GM12864 (cell line): Measurements from ENCODE around the gene PHEX.
A peak's percentile ranks its signal among the peaks of the same experiment; 100 is the strongest.

ENCODE experiments used
- DNase-seq: peaks from one replicate; pipeline ENCODE4 v3.0.0-alpha.2; 2011; ENCODE audit warnings: low read depth
- H3K4me3 ChIP-seq: 2 replicates; pipeline ENCODE4 v1.5.1; 2011; ENCODE audit warnings: mild to moderate bottlenecking, low read depth, low read length, control low read depth
- TF ChIP-seq, protein P1 (sequence below): IDR thresholded peaks from 2 replicates; pipeline ENCODE4 v1.5.1; 2011; ENCODE audit warnings: low read depth, mild to moderate bottlenecking, moderate library complexity, low read length, control low read depth, inconsistent platforms; ENCODE audit errors: missing control alignments

Gene PHEX

DNA sequence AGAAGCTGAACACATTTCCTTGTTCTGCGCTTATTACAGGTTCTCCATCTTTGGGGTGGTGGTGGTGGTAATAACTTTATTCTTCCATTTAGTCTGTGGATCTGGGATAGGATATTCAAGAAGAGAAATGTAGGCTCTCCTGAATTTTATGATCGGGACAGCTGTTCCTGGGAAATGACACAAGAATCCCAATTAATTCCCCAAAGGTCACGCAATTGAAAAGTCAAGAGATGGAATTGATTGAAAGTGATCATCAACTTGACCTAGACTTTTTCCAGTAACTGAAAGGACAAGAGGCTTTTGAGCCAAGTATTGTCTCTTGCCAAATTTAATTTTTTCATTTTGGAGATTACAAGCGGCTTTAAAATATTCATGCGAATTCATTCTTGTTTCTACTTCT, 141.8 kb downstream of the PHEX start:
- DNase-seq = no peak
- TF ChIP-seq, protein P1, sequence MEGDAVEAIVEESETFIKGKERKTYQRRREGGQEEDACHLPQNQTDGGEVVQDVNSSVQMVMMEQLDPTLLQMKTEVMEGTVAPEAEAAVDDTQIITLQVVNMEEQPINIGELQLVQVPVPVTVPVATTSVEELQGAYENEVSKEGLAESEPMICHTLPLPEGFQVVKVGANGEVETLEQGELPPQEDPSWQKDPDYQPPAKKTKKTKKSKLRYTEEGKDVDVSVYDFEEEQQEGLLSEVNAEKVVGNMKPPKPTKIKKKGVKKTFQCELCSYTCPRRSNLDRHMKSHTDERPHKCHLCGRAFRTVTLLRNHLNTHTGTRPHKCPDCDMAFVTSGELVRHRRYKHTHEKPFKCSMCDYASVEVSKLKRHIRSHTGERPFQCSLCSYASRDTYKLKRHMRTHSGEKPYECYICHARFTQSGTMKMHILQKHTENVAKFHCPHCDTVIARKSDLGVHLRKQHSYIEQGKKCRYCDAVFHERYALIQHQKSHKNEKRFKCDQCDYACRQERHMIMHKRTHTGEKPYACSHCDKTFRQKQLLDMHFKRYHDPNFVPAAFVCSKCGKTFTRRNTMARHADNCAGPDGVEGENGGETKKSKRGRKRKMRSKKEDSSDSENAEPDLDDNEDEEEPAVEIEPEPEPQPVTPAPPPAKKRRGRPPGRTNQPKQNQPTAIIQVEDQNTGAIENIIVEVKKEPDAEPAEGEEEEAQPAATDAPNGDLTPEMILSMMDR = no peak
- no peak overlapping the region for H3K4me3 ChIP-seq

- H3K4me3 ChIP-seq = no peak overlapping the region
- DNase-seq = no peak
- TF ChIP-seq, protein P1 = no peak
Observed at GRCh38 chrX:22177950-22178515, 145.9 kb downstream of the PHEX start.

DNA sequence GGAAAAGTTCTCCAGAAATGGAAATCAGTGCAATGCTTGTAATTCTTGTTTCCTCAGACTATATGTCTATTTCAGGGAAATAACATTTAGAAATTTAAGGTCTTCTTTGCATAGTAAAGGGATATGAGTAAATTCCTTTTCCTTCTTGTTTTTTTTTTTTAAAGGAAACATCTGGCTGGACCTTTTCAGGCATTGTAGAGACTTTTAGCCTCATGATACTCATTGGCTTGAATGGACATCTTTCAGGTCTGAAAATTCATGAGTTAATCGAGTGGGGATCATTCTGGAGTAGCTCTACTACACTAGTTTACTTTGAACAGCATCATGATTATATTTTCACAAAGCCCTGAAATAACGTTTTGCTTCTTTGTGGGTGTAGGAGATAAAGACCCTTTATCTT, 152.0 kb downstream of the PHEX start:
- TF ChIP-seq, protein P1 = no peak
- H3K4me3 ChIP-seq = no peak overlapping the region
- no peak for DNase-seq

- no peak overlapping the region for H3K4me3 ChIP-seq
- TF ChIP-seq, protein P1 = no peak
- DNase-seq = no peak
Observed at GRCh38 chrX:22186165-22186564, 154.0 kb downstream of the PHEX start.

DNA sequence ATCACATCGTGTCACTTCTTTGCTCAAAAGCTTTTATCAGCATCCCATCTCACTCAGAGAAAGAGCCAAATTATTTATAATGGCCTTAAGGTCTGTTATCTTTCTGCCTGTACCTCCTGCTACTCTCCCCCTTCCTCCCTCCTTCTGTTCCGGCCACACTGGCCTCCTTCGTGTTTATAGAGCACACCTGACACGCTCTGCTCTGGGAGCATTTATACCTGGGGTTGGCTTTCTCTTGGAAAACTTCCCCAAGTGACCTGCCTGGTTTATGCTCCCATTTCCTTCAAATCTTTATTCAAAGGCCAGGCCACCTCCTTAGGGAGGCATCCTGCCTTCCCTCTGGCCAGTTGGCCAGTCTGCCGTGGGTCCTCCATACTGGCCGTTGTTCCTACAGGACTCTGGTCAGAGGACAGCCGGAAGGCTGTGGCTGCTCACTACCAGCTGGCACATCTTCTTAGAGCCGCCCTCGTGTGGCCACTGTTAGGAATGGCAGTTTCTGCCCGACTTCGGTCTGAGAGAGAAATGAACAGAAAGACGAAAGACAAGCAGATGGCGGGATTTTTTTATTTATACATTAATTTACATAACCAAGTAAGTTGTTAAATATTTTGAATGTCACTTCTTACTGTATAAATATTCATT, 160.4 kb downstream of the PHEX start:
- H3K4me3 ChIP-seq = no peak overlapping the region
- TF ChIP-seq, protein P1 = peak; percentile 65
- DNase-seq = peak; percentile 5

DNA sequence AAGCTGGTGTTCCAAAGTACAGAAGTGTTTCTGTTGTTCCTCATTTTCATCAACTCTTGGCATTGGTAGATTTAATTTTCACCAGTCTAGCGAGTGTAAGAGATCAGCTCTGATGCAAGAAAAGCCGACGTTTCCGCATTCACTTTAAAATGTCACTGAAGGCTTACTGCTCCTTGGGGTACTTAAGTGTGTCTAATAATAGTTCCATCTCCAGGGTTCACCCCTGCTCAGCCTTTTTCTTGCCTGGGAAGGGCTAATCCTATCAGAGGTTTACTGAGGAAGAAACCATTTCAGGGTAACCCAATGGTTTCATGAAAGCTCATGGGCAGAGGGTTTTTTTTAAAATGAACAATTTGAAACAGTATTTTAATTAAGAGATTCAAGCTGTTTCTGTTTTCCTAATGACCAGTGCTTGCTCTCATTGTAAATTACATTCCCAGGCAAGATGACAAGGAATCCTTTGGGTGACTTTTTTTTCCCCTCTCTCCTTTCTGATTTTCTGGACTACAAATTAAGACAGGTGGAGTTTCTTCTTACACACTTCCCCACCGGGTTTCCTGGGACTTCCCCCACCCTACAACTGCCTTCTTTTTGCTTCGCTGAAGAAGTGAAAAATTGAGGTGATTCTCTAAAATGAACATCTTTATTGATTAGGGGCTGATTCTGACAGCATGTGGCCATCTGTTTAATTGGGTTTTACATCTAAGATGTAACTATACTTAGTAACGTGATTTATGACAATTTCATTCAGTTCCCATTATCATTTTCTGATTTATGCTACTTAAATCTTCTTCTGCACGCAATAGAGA, 161.9 kb downstream of the PHEX start:
- TF ChIP-seq, protein P1 = no peak
- no peak for DNase-seq
- H3K4me3 ChIP-seq = no peak overlapping the region
